22Rv1 (cell line): Measurements from ENCODE around the gene ALOX12B.

Source experiments
- H3K27ac ChIP-seq: fragments of 450-650 bp; 2 replicates; pipeline ENCODE4 v1.5.1; 2017
- ZFX ChIP-seq: fragments of 450-650 bp; IDR thresholded peaks from 2 replicates; pipeline ENCODE4 v1.6.1; 2017; ENCODE audit warnings: antibody characterized with exemption, borderline replicate concordance
- TF ChIP-seq, protein P1 (sequence below): fragments of 450-650 bp; IDR thresholded peaks from 2 replicates; pipeline ENCODE4 v1.5.1; 2017; ENCODE audit warnings: mild to moderate bottlenecking

The ALOX12B gene

DNA sequence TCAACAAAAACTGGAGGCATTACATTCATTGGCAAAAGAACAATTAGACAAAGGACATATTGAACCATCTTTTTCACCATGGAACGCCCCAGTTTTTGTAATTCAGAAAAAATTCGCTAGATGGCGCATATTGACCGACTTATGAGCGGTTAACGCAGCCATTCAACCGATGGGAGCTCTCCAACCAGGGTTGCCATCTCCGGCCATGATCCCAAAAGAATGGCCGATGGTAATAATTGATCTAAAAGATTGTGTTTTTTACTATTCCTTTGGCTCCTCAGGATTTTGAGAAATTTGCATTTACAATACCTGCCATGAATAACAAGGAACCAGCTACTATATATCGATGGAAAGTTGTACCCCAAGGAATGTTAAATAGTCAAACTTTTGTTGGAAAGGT is 27.2 kb downstream of the ALOX12B start:
- no peak for TF ChIP-seq ZFX
- TF ChIP-seq, protein P1, sequence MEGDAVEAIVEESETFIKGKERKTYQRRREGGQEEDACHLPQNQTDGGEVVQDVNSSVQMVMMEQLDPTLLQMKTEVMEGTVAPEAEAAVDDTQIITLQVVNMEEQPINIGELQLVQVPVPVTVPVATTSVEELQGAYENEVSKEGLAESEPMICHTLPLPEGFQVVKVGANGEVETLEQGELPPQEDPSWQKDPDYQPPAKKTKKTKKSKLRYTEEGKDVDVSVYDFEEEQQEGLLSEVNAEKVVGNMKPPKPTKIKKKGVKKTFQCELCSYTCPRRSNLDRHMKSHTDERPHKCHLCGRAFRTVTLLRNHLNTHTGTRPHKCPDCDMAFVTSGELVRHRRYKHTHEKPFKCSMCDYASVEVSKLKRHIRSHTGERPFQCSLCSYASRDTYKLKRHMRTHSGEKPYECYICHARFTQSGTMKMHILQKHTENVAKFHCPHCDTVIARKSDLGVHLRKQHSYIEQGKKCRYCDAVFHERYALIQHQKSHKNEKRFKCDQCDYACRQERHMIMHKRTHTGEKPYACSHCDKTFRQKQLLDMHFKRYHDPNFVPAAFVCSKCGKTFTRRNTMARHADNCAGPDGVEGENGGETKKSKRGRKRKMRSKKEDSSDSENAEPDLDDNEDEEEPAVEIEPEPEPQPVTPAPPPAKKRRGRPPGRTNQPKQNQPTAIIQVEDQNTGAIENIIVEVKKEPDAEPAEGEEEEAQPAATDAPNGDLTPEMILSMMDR = peak; percentile 78

GRCh38 chr17:8059131-8059530 is 28.4 kb downstream of the ALOX12B start:
- peak overlapping the region; percentile 100 for H3K27ac ChIP-seq
- no peak for TF ChIP-seq ZFX
- TF ChIP-seq, protein P1 = no peak

More for the DNA sequence above, 27.2 kb downstream of the ALOX12B start:
- peak overlapping the region; percentile 100 for H3K27ac ChIP-seq

GRCh38 chr17:8057691-8058114 is 29.8 kb downstream of the ALOX12B start:
- TF ChIP-seq, protein P1 = peak; percentile 79
- no peak for TF ChIP-seq ZFX
- peak overlapping the region; percentile 100 for H3K27ac ChIP-seq

- TF ChIP-seq, protein P1 = no peak
- no peak for TF ChIP-seq ZFX
- H3K27ac ChIP-seq = peak overlapping the region; percentile 100
These were observed 30.4 kb downstream of the ALOX12B start for GRCh38 chr17:8056976-8057625.

DNA sequence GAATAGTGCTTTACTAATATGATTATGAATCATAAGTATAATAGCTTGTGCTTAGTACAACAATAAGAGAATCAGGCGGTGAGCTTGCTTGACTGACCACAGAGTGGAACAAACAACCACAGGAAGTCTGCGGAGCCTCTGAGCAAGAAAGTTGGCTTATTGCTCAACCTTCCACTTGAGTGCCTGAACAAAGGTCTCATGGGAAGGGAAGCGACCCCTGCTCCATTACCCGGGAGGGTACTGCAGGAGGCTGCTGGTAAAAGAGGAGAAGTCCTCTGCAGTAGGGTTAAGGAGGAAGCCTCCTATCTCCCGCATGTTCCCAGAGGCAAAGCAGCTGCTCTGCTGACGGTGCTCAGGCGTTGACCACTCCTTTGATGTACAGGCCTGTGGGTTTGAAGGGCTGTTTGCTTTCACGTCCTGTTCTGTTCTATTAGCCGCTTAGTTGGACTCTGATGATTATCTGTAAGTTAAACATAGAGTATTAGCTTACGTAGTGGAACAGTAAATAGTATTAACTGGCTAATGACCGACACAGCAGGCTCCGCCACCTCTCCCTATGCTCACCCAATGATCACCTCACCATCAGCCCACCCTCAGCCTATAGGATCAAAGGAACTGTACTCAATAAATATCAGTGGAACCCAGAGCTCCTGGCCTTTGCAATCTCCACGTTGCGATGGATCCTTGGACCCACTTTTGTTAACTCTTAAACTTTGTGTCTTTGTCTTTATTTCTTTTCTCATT is 31.1 kb downstream of the ALOX12B start:
- no peak for TF ChIP-seq ZFX
- TF ChIP-seq, protein P1 = no peak
- peak overlapping the region; percentile 100 for H3K27ac ChIP-seq

DNA sequence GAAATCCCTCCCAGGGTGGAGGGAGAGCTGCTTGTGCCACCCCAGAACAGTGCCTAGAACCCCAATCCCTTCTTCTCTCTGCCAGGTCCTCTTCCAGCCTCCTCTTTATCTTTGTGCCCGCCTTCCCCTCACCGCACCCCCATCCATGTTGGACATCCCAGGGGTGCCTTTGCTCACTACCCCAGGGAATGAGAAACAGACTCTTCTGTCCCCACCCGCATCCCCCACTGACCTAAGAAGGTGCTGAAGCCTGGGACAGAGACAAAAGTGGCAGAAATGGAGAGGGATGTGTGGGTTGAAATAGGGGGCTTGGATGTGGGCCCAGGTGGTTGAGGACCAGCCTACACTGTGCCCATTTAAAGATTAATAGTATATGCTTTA is 31.7 kb downstream of the ALOX12B start:
- H3K27ac ChIP-seq = peak overlapping the region; percentile 100

More for the DNA sequence above, 31.7 kb downstream of the ALOX12B start:
- TF ChIP-seq, protein P1 = no peak
